GM19452 (cell line): ENCODE measurements around the gene STYX.
A peak's percentile ranks its signal among the peaks of the same experiment; 100 is the strongest.

Experiments used
- ATAC-seq: cut with Tn5 transposase; IDR thresholded peaks from one replicate; pipeline ENCODE4 v1.9.1; 2021; ENCODE audit not compliant: unreplicated experiment

Gene STYX

DNA sequence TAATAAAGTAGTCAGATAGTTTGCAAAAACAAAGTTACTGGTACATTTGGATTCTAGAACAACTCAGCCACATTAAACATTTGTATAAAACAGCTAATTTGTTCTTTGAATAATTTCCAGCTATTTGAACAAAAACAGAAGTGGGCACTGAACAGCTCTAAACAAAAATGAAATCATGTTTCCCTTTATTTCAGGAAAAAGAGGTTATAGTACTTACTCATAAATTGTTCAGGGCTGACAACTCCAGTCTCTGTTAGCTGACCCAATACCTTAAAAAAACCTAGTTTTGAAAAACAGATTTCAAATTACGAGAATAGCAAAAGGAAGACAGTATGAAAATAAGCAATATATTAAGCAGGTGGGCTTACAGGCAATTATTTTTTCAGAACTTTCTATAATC, 53.2 kb downstream of the STYX start:
- ATAC-seq, result no peak

DNA sequence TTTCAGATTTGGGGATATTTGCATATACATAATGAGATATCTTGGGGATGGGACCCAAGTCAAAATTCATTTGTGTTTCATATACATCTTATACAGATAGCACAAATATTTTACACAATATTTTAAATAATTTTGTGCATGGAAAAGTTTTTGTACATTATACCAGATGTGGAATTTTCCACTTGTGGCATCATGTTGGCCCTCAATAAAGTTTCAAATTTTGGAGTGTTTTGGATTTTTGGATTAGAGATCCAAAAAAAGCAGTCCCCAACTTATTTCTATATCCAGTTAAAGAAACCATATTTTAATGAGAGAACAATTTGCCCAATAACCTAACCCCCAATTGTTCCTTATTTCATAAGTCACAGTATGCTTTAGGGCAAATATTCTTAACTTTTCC, 56.9 kb downstream of the STYX start:
- no peak for ATAC-seq

DNA sequence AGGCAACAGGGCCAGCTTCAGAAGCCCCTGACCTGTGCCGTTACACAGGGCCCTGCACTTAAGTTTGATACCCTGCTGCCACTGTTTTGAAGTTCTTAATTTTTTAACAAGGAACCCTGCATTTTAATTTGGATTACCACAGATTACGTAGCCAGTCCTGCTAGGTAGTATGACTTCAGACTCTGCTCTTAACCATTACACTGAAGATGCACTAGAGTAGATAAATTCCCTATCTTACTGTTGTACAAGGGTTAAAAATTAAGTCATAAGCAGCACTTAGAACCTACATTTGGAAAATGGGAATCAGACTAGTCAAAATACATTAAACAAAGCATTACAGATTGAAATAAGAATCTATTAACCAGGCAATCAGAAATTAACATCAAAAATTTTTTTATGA, 59.2 kb downstream of the STYX start:
- ATAC-seq, result no peak

DNA sequence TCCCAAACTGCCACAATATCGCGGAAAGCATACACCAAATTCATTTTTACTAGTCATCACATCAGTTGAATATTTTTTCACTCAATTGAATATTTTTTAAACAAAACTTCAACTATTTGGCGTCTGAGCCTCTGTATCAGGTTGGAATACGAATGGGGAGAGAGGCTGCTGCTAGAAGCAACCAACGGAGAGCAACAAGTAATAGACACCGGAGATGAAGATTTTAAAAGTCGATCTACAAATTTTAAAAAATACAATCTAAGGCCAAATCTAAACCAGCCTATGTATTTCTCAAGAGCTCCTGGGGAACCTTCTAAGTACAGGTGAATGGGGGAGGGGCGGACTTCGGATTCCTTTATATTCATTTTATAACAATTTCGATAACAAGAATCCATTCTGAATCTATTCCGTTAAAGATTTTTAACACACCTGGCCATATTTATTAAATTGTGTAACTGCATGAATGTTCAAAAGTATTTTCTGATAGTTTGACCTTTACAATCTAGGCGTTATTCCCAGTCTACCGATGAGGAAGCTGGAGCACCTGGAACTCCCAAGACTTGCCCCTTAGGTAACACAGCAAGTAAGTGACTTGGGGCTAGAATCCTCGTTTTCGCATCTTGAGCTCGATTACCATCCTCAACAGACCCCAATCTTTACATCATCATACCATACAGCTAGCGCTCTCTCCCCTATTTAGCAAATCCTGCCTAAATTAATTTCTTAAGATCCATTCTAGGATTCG, 60.2 kb downstream of the STYX start:
- no peak for ATAC-seq

DNA sequence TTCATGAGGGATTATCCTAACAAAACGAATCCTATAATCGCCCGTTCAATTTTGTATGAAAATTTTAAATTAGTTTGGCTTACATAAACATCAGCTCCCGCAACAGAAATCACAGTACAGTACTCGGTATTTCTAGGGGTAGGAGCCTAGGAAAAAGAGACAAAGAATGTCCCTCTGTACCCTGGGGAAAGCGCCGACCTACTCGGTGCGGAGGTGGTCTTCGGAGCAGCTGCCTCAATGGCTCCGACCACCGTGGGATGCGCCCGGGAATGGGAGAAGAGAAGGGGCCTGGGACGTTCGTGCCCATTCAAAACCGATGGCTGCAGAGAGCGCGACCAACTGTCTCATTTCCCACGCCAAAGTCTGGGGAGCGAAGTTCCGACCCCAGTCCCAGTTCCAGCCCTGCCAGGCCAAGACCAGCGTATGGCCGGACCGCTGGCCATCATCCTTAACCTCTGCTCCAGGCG, 60.8 kb downstream of the STYX start:
- no peak for ATAC-seq

DNA sequence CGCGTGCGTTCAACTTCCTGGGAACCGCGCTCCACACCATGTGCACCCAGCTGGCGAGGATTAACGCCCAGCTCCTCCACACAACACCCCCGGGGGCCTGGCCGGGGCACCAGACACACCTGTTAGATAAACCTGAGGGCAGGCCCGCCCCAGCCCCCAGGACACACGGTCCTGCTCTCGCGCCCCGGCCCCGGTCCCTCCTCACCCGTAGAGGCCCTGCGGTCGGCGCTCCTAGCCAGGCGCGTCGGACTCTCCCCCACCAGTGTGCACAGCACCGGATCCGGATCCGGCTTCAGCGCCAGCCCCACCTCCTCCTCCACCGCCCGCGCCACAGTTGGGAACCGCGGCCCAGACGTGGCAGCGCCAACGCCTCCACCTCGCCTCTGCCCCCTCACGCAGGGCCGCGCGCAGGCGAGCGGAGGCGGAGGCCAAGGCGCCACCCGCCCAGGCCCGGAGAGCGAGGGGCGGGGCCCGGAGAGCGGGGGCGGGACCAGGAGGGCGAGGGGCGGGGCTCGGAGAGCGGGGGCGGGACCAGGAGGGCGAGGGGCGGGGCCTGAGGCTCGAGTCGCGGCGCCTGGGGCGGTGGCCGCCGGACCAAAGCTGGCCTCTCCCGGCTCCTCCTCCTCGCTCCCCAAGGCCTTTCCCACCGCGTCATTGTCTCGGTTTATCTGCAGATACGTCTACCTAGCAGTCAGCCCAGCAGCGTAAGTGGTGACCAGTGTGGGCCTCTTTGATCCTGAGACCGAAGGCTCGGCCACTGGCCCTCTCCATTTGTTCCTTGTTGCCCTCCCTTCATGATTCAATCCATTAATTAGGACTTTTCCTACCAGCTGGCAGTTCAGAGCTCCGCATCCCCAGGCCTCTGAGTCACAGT, 61.5 kb downstream of the STYX start, which contains the start of gene GNPNAT1:
TSS of gene GNPNAT1 (minus strand) at position 385 of the 874 bp plus-strand sequence. CDS start 6,957 bp downstream, outside the sequence.
- ATAC-seq, result peak; percentile 92

DNA sequence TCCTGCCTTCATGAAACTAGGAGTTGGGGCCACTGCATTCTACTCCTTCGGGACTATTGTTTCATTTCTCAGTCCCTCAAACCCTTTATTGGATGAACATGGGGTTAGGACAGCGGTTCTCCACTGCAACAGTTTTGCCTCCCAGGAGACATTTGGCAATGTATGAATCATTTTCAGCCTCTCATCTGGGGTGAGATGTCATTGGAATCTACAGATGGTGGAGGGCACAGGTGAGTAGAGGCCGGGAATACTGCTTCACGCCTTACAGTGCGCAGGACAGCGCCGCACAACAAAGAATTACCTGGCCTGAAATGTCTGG, 62.1 kb downstream of the STYX start:
- ATAC-seq, result no peak

DNA sequence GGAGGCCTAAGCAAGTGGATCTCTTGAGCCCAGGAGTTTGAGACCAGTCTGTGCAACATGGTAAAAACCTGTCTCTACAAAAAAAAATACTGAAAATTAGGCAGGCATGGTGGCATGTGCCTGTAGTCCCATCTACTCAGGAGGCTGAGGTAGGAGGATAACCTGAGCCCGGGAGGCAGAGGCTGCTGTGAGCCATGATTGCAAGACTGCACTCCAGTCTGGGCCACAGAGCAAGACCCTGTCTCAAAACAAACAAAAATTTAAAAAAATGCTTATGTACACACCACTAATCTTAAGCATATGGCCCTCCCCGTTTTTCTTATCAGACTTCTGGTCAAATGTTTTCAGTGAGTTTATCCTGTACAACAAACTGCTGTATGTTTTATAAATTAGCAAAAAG, 63.1 kb downstream of the STYX start:
- no peak for ATAC-seq

DNA sequence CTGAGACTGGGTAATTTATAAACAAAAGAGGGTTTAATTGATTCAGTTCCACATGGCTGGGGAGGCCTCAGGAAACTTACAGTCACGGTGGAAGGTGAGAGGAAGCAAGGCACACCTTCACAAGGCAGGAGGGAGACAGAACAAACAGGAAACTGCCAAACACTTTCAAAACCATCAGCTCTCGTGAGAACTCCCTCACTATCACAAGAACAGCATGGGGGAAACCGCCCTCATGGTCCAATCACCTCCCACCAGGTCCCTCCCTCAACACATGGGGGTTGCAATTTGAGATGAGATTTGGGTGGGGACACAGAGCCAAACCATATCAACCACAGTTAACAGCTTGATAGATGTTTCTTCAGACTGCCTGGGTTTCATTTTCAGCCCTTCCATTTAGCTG, 67.7 kb downstream of the STYX start:
- no peak for ATAC-seq

DNA sequence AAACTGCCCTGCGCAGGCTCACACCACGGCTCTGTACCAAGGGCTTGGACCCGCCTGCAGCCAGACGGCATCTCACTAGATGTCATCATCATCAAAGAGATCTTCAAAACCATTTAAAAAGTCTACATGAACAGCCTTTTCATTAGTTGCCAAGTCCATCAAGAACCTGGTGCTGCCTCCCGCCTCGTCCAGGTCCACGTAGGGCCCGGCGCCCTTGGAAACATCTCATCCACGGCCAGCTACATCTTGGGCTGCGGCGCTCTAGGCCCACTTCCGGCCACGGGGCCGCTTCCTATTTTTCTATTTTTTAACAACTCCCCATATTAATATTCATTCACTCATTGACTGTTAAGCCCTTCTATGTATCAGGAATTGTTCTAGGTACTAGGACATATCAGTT, 68.9 kb downstream of the STYX start:
- no peak for ATAC-seq

DNA sequence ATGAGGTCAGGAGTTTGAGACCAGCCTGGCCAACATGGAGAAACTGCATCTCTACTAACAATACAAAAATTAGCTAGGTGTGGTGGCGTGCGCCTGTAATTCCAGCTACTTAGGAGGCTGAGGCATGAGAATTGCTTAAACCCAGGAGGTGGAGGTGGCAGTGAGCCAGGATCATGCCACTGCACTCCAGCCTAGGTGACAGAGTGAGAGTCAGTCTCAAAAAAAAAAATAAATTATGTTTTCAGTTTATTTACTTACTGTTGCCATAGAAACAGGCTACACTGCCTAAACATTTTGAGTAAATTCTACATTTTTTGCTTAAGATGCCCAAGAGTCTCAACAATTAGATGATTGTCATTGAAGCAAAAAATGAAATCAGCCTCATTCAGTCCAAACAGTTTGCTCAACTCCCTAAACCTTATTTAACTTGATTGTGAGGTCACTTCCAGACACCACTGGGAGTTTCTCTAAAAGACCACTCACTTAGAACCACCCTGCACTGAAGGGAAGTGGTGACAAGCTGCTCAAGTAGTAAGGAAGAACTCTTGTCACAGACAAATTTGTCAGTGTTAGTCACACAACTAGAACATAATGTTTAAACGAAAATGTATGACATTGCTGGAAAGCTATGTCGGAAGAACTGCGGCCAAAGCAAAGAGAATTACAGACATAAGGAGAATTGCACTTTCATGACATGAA, 71.2 kb downstream of the STYX start:
- no peak for ATAC-seq

DNA sequence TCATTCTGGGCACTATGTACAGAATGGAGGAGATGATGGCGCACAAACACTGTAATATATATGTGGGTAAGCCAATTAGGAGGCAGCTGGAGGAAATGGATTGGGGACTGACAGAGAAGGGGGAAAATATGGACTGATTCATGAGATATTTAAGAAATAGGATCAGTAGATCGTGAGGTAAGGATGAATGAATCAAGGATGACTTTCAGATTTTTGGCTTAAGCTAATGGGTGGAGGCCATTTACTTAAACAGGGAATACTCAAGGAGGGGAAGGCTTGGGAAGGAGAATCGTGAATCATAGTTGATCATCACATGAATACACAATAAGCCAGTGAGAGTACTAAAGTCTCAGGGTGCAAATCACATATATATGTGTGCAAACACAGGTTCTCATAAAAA, 72.6 kb downstream of the STYX start:
- no peak for ATAC-seq

DNA sequence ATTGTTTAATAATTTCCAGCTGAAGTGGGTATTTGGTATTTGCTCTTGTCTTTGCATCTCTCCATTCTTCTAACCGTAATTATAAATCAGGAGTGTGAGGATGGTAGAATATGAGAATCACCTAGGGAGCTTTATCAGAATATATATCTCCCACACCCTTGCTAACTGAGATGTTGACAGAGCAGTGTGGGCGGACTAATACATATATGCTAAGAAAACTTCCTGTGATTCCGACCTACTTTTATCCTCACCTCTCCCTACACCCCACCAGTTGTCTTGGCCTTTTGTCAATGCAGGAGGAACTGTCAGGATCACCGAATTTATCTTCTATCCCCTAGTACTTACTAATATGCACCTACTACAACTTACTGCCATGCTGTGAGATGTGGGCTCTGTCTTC, 76.1 kb downstream of the STYX start:
- ATAC-seq, result no peak

DNA sequence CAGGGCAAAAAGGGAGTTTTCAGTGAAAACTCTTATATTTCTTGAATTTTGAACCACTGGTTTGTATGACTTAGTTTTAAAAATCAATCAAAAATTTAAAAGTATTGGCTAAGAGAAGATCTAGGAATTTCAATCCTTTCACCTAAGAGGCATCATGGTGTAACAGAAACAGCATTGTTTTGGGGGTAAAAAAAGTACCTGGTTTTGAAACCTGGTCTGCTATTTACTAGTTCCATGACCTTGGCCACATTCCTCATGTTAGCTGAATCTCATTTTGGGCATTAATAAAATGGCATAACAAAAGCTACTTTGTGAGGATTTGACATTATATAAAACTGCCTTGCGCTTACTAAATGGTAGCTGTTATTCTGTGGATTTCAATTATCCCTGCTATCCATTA, 78.1 kb downstream of the STYX start:
- no peak for ATAC-seq

DNA sequence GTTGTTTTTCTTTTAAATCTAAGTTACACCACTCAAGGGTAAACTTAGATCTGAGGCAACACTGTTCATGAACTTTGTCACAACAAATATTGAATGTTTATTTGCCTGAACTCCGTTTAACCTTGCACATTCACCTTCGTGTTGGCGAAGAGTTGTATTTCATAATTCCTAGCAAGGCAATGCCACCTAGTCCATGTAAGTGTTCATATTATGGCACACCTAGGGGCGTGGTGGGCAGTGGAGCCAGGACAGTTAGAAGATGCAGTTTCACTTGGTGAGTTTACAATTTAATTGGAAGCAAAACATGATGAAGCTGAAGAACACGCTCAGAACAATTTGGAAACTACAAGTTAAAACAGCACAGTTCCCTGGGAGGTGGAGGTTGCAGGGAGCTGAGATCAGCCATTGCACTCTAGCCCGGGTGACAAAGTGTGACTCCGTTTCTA, 91.9 kb downstream of the STYX start:
- ATAC-seq, result no peak

DNA sequence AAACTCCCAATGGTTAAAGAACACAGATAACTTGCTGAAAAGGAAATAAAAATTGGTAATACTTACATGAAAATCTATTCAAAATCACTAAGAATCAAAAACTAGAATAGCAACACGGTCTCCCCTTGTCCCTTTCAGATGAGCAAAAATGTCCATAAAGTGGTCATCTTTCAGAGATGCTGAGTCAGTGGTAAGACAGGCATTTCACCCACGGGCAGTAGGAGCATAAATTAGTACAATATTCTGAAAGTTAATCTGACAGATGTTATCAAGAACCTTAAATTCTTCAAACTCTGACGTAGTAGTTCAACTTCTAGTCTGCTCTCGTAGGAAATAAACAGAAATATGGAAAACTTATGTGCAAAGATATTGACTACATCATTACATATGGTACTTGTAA, 94.5 kb downstream of the STYX start:
- no peak for ATAC-seq
